HTR-8/SVneo (cell line): ENCODE data around the gene TMPRSS3.

Experiments used
- DNase-seq: peaks from one replicate; pipeline ENCODE4 v3.0.0; 2011; ENCODE audit warnings: low spot score, mixed read lengths; ENCODE audit not compliant: insufficient read length
- FAIRE-seq: peaks from 2 replicates; lab custom pipeline; 2011; peaks lifted over from hg19 to GRCh38; lab: Jason Lieb, UNC

The TMPRSS3 gene

DNA sequence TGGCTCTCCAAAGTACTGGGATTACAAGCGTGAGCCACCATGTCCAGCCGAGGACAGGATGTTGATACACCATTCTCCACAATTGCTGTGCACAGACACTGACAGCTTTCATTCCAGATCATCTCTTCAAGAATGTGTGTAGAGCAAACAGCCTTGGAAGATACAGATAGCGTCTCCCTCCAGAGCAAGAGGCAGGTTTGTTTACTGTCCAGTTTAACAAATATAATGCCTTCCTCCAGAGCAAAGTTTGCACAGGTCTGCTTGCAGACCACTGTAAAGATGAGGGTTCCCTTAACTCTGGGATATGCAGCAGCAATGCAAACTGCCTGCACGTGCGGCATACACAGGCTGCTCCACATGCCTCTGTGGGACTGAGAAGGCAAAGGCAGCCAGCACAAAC lies 4.6 kb downstream of the TMPRSS3 start:
- DNase-seq (no peak), FAIRE-seq (no peak)

- no peak for FAIRE-seq
- no peak for DNase-seq
Observed at GRCh38 chr21:42390696-42391095, 5.2 kb downstream of the TMPRSS3 start.

DNA sequence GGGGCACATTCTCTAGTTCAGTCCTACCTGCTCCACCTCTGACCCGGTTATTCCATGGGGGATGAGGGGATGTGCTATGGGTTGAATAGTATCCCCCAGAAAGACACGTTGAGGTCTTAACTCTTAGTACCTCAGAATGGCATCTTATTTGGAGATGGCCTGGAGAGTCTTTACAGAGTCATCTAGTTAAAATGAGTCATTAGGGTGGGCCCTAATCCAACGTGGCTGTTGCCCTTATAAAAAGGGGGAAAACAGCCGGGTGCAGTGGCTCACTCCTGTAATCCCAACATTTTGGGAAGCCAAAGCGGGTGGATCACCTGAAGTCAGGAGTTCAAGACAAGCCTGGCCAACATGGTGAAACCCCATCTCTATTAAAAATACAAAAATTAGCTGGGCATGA lies 5.7 kb downstream of the TMPRSS3 start:
- no peak for FAIRE-seq
- DNase-seq, result no peak

DNA sequence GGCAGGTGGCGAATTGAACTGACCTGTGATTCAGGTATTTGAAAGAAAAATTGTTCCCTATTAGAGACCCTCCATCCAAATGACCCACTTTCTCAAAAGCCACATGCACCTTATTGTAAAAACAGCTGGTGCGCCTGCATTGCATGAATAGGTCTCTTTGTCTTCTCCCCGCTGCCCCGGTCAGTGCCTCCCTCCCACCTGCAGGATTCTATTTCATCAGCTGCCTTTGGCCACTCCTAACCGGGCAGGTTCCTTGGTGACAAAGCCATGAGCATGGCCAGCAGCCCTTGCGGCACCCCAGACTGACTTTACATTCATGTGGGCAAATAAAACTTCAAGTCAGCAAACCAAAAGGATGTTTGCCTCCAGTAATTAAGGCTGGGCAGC lies 6.4 kb downstream of the TMPRSS3 start:
- DNase-seq (no peak), FAIRE-seq (no peak)

- FAIRE-seq (no peak), DNase-seq (no peak)
Observed at GRCh38 chr21:42388740-42389448, 7.0 kb downstream of the TMPRSS3 start.

- FAIRE-seq (no peak), DNase-seq (no peak)
Observed at GRCh38 chr21:42387843-42388340, 8.0 kb downstream of the TMPRSS3 start.

DNA sequence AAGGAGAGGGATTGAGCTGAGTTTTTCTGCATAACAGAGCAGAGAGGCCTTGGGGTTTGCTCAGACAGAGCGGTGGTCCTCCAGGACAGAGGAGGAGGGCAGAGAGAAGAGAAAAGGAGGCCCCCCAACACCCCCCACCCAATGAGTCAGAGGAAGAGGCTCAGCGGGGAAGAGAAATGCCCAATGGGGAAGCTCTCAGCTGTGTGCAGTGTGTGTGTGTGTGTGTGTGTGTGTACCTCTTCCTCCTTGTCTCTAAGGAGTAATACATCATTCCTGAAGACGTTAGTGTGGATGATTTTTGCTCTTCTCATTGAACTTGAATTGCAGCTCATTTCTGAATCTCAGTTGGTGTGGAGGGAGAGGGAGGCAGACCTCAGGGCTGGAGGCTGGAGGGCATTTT lies 8.7 kb downstream of the TMPRSS3 start:
- no peak for FAIRE-seq
- DNase-seq, result no peak

DNA sequence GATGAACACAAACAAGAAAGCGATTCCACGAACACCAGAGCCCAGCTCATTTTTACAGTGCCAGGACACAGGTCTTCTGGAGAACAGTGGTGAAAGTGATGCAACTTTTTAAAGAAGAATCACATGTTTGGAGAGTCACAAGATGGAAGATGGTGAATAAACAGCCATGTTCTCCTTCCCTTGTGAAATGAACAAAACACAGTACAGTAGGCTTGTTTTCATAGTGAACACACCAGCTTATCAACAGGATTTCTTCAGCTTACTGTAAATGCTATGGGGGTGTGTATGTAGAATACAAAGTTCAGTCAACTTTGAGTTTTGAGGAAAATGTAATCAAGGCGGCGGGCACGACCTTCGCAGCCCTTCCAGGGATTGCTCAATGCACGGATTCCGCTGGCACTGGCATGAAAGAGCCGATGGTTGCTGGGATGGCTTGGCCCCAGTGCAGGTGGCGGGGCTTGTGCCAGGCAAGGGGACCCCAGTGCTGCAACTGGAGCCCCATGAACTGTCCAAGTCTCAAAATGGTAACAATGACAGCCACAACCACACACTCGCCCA lies 9.7 kb downstream of the TMPRSS3 start:
- no peak for DNase-seq
- no peak for FAIRE-seq

DNA sequence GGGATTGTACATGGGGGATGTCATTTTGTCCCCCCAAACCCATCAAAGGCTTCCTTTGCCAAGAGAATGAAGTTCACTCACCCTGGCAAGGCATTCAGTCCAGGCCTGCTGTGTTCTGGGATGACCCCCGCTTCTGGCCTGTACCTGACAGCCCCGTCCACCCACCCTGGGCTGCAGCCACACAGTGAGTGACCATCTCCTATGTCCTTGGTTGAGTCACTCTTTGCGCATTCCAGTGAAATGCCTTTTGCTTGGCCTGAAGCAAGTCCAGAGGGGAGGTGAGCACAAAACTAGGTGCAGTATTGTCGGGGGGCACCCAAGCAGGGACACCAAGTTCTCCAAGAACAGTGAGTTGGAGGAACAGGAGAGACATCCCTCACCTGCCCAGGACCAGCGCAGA lies 10.2 kb downstream of the TMPRSS3 start:
- DNase-seq (no peak), FAIRE-seq (no peak)

DNA sequence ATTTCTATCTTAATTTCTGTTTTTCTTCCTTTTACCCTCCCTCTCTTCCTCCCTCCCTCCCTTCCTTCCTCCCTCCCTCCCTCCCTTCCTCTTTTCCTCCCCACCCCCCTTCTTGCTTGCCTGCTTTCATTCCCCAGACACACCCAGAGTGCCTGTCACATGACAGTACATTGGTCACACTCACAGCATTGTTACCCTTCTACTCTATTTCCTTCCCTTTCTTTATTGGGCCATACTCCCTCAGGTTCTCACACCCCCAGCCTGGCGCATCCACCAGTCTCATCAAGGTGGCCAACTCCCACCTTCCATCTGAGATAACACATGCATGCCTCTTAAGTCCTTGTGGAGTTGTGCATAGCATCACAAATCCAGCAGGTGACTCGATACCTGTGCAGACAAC lies 10.9 kb downstream of the TMPRSS3 start:
- DNase-seq, result no peak

DNA sequence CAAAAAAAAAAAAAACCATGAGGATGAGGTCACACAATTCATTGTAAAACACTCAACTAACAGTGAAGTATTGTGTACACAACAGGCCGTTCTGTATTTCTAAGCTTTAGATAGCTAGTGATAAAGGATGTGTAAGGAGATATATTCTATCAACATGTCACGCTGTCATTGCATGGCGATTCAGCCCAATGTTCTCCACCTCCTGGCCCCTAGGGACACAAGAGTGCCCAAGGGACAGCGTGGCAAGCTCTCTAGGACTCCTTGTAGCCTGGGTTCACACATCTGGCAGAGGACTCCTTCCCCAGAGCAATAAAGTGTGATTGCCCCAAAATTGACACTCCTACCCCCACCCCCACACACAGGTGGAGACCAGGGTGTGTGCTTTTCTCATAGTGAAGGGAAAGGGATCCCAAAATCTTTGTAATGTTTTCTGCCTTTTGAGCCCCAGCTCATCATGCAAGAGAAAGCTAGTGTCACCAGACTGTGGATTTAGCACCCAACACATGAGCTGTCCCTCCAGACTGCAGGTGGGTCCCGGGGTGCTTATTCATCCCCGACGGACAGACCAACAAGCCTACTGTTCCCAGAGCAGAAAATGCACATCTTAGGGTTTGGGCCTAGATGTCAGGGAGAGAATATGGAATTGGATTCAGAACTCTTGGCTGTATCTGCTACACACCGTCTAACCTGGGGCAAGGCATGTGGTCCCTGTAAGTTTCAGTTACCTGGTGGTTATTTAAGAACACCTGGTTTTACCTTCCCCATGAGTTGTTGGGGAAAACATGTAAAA lies 11.5 kb downstream of the TMPRSS3 start:
- FAIRE-seq (no peak), DNase-seq (no peak)

More for the DNA sequence above, 10.9 kb downstream of the TMPRSS3 start:
- no peak for FAIRE-seq

DNA sequence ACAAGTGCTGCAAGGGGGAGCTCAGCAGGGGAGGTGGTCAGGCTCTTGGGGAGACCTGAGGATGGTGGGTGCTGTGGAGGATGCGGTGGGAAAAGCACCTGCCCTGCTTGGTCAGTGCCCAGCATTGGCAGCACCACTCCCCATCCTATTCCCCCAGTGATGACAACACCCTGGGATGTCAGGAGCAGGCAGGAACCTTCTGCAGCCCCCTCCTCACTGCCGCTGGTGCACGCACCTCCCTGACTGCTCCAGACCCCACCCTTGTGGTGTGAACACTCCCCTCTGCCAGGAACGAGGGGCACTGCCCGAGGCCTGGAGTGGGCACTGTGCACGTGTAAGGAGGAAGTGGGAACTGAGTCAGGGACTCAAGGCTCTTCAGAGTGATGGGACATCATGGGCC lies 12.5 kb downstream of the TMPRSS3 start:
- no peak for FAIRE-seq
- no peak for DNase-seq

DNA sequence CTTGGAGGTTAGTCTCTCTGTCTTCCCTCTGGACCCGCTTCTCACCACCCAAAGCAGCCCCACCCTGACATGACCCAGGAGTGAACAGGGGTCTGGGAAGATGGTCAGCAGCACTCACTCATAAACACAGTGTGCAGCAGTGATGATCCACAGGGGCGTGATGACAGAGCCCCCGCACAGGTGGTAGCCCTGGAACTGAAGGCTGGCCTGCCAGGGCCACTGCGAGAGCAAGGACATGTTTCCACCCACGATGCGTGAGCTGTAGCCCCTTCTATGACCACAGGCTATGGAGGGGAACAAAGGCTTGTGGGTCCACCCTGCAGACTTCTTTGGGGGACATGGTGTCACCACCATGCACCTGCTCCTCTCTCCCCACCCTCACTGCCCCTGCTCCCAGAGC lies 12.9 kb downstream of the TMPRSS3 start:
- FAIRE-seq, result no peak
- DNase-seq, result no peak

GRCh38 chr21:42381347-42381984 lies 14.4 kb downstream of the TMPRSS3 start:
- FAIRE-seq (no peak), DNase-seq (no peak)

- FAIRE-seq (no peak), DNase-seq (no peak)
Observed at GRCh38 chr21:42379426-42380215, 16.2 kb downstream of the TMPRSS3 start.

DNA sequence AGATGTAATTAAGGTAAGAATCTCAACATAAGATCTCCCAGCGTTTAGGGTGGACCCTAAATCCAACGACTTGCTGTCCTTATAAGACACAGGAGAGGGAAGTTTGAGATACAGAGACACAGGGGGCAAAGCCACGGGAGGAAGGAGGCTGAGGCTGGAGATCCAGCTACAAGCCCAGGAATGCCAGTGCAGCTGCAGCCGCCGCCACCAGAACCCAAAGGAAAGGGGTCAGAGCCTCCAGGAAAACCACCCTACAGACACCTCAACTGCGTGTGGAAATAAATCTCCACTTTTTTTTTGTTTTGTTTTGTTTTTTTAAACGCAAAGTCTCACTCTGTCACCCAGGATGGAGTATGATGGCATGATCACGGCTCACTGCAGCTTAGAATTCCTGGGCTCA lies 17.4 kb downstream of the TMPRSS3 start:
- FAIRE-seq, result no peak

GRCh38 chr21:42377951-42378340 lies 17.9 kb downstream of the TMPRSS3 start:
- DNase-seq (no peak), FAIRE-seq (no peak)

More for the DNA sequence above, 17.4 kb downstream of the TMPRSS3 start:
- no peak for DNase-seq

DNA sequence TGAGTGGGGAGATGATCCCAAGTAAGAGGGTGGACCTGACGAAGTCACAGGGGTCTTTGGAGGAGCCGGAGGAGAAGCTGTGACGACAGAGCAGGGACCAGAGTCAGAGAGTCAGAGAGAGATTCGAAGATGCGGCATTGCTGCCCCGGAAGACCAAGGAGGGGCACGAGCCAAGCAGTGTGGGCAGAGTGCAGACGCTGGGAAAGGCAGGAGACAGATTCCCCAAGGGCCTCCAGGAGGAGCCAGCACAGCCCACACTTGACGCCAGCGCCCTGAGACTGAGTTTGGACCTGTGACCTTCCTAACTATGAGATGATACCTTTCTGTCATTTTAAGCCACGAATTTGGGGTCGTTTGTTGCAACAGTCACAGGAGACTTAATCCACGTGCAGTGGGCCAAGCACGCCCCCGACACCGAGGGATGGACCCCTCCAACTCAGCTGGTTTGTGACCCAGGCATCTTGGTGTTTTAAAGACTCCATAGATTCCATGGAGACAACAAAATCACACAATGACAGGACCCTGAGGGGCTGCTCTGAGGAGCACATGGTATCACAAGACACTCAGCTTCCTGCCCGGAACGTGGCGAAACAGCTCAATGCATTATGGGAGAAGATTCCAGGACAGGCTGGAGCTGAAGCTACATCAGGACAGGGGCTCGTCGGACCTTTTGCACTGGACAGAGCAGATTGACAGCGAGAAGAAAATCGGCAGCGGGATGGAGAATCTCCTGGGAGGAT lies 18.5 kb downstream of the TMPRSS3 start:
- FAIRE-seq (no peak), DNase-seq (no peak)

DNA sequence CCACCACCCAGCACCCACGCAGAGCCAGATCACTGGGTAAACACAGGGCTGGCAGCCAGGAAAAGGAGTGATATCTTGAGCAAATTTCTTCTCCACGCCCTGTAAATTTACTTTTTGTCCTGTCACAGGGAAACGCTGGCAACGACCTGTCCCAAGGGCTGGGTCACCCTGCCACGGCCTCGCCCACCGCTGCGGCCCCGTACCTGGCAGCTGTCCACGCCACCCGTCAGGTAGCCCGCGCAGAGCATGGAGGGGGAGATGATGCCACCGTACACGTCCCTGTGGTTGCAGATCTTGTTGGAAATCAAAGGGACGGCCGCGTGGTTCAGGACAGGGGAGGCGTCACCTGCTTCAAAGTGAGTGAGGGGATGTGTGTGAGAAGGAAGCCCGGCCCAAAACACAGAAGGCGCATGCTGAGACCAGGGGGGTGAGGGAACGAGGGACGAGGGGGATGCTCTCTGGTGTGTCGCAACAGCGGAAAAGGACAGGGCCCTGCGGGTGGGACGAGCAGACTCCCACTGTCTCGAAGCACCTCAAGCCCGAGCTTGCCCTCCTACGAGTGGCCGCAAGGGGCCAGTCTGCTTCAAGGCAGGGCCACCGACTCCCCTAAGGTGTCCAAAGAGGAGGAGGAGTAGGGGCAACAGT lies 19.4 kb downstream of the TMPRSS3 start:
- FAIRE-seq (no peak), DNase-seq (no peak)
